HCT116 (cell line): ENCODE measurements around the gene ETNK2. TPM values are rescaled to one million over a fixed set of nuclear protein-coding genes. Genes with fewer than 3 reads are reported as not detected.

Experiments used
- ATAC-seq: fragments of 200-7000 bp; cut with Tn5 transposase; 2 replicates; pipeline ENCODE4 v1.9.1; 2020; ENCODE audit warnings: mild to moderate bottlenecking, moderate library complexity
- BruUV-seq: library from RNA; stranded (reverse); fragments of 400-500 nt; replicated peaks from 2 replicates; lab custom pipeline; 2021; lab: Mats Ljungman, UMichigan
- CTCF ChIA-PET: fragments of 300-600 bp; sonication (Branson Sonifier 250); formaldehyde crosslinking; loops from one replicate; lab custom pipeline; 2021; ENCODE audit warnings: antibody characterized with exemption; lab: Charles Lee
- POLR2A ChIA-PET: fragments of 300-600, 350-600 bp; sonication (Branson Sonifier 250); formaldehyde crosslinking; loops from one replicate; lab custom pipeline; 2021; ENCODE audit warnings: antibody characterized with exemption; lab: Charles Lee
- RAD21 ChIA-PET, 2 experiments: fragments of 300-600 bp; sonication (Branson Sonifier 250); formaldehyde crosslinking; loops; one replicate each; lab custom pipeline; 2023; ENCODE audit warnings: low total read pairs in 2 of 2; ENCODE audit not compliant: uncharacterized antibody in 2 of 2, unreplicated experiment in 2 of 2, low non-redundant PET in 1 of 2; lab: Charles Lee
- DNase-seq: peaks from one replicate; pipeline ENCODE4 v3.0.0-alpha.2; 2010; ENCODE audit warnings: low read depth, low spot score
- H2AFZ ChIP-seq: fragments of 200-600 bp; shearing (Covaris generic), sonication (generic); 2 replicates; pipeline ENCODE4 v1.6.1; 2017; ENCODE audit warnings: low read depth, mixed run types, mixed read lengths, antibody characterized with exemption, low read length; ENCODE audit not compliant: poor library complexity, severe bottlenecking
- H3K27ac ChIP-seq: 2 replicates; pipeline ENCODE4 v1.5.1; 2012; ENCODE audit warnings: low read depth, low read length
- H3K27me3 ChIP-seq: fragments of 200-600 bp; sonication (generic); 2 replicates; pipeline ENCODE4 v1.6.1; 2016; ENCODE audit warnings: mixed run types, low read length, mixed read lengths; ENCODE audit not compliant: insufficient read depth
- H3K36me3 ChIP-seq, 2 experiments: fragments of 200-500 bp in 1 of 2; fragments of 200-600 bp in 1 of 2; sonication (Bioruptor generic) in 1 of 2; sonication (generic) in 1 of 2; 2 replicates each; pipeline versions ENCODE4 v1.5.1 to v1.6.1; 2014 to 2016; ENCODE audit warnings: low read length in 2 of 2, inconsistent platforms in 1 of 2, mixed read lengths in 1 of 2, mixed run types in 1 of 2; ENCODE audit not compliant: insufficient read depth in 2 of 2, control insufficient read depth in 1 of 2
- H3K4me1 ChIP-seq, 2 experiments: fragments of 200-600 bp in 1 of 2; sonication (generic) in 1 of 2; 2 replicates each; pipeline versions ENCODE4 v1.5.1 to v1.6.1; 2012 to 2017; ENCODE audit warnings: low read length in 2 of 2, inconsistent platforms in 1 of 2, mild to moderate bottlenecking in 1 of 2, mixed read lengths in 1 of 2, mixed run types in 1 of 2, moderate library complexity in 1 of 2; ENCODE audit not compliant: insufficient read depth in 2 of 2, control insufficient read depth in 1 of 2
- H3K4me2 ChIP-seq: fragments of 200-600 bp; sonication (generic); 2 replicates; pipeline ENCODE4 v1.6.1; 2017; ENCODE audit warnings: mixed run types, low read length, mixed read lengths
- H3K4me3 ChIP-seq, 2 experiments: fragments of 200-600 bp in 1 of 2; sonication (generic) in 1 of 2; replicated peaks in 1 of 2; 2 replicates each; pipeline ENCODE4 v1.5.1; 2011 to 2016; ENCODE audit warnings: low read length in 2 of 2, control low read depth in 1 of 2, low read depth in 1 of 2, mild to moderate bottlenecking in 1 of 2, mixed read lengths in 1 of 2, mixed run types in 1 of 2
- H3K79me2 ChIP-seq: fragments of 200-600 bp; sonication (generic); 2 replicates; pipeline ENCODE4 v1.6.1; 2017; ENCODE audit warnings: mild to moderate bottlenecking, mixed run types, low read length, moderate library complexity, mixed read lengths; ENCODE audit not compliant: insufficient read depth
- H3K9ac ChIP-seq: fragments of 200-600 bp; sonication (generic); 2 replicates; pipeline ENCODE4 v1.6.1; 2016; ENCODE audit warnings: low read length, mixed read lengths
- H3K9me2 ChIP-seq: fragments of 200-600 bp; sonication (generic), shearing (Covaris generic); 2 replicates; pipeline ENCODE4 v1.6.1; 2017; ENCODE audit warnings: mixed run types, mild to moderate bottlenecking, moderate library complexity; ENCODE audit not compliant: insufficient read depth
- H3K9me3 ChIP-seq, 2 experiments: fragments of 200-500 bp in 1 of 2; fragments of 200-600 bp in 1 of 2; sonication (Bioruptor generic) in 1 of 2; sonication (generic) in 1 of 2; 2 replicates each; pipeline ENCODE4 v1.6.1; 2014 to 2017; ENCODE audit warnings: low read length in 2 of 2, mixed read lengths in 2 of 2, inconsistent platforms in 1 of 2, low read depth in 1 of 2, mild to moderate bottlenecking in 1 of 2, mixed run types in 1 of 2, moderate library complexity in 1 of 2; ENCODE audit not compliant: control insufficient read depth in 1 of 2, insufficient read depth in 1 of 2
- H4K20me1 ChIP-seq: fragments of 200-600 bp; sonication (generic), shearing (Covaris generic); 2 replicates; pipeline ENCODE4 v1.6.1; 2017; ENCODE audit warnings: mixed run types, mild to moderate bottlenecking, moderate library complexity; ENCODE audit not compliant: insufficient read depth
- ATF3 ChIP-seq: IDR thresholded peaks from 2 replicates; pipeline ENCODE4 v1.6.1; 2012
- CBX3 ChIP-seq: IDR thresholded peaks from 2 replicates; pipeline ENCODE4 v1.6.1; 2012; ENCODE audit warnings: low read depth
- CEBPB ChIP-seq: IDR thresholded peaks from 2 replicates; pipeline ENCODE4 v1.6.1; 2012; ENCODE audit warnings: low read depth
- EGR1 ChIP-seq: IDR thresholded peaks from 2 replicates; pipeline ENCODE4 v1.6.1; 2012; ENCODE audit warnings: low read depth
- ELF1 ChIP-seq: IDR thresholded peaks from 2 replicates; pipeline ENCODE4 v1.6.1; 2012; ENCODE audit warnings: low read depth, borderline replicate concordance
- EZH2 ChIP-seq: fragments of 200-600 bp; sonication (generic); IDR thresholded peaks from 2 replicates; pipeline ENCODE4 v1.6.1; 2017; ENCODE audit warnings: antibody characterized with exemption, mixed run types
- EZH2phosphoT487 ChIP-seq: fragments of 200-600 bp; IDR thresholded peaks from 2 replicates; pipeline ENCODE4 v1.6.1; 2018; ENCODE audit warnings: antibody characterized with exemption, borderline replicate concordance
- MAX ChIP-seq: IDR thresholded peaks from 2 replicates; pipeline ENCODE4 v1.6.1; 2012
- POLR2AphosphoS5 ChIP-seq: IDR thresholded peaks from 2 replicates; pipeline ENCODE4 v1.6.1; 2011; ENCODE audit warnings: mild to moderate bottlenecking, low read depth, low read length, moderate library complexity
- REST ChIP-seq: IDR thresholded peaks from 2 replicates; pipeline ENCODE4 v1.6.1; 2012; ENCODE audit warnings: low read depth
- SIN3A ChIP-seq: IDR thresholded peaks from 2 replicates; pipeline ENCODE4 v1.6.1; 2012; ENCODE audit warnings: low read depth
- SP1 ChIP-seq: IDR thresholded peaks from 2 replicates; pipeline ENCODE4 v1.6.1; 2012; ENCODE audit warnings: low read depth
- SRF ChIP-seq: IDR thresholded peaks from 2 replicates; pipeline ENCODE4 v1.6.1; 2012; ENCODE audit warnings: low read depth
- TCF7L2 ChIP-seq: IDR thresholded peaks from 2 replicates; pipeline ENCODE4 v1.7.0; 2011; ENCODE audit warnings: borderline replicate concordance, inconsistent platforms; ENCODE audit not compliant: insufficient read depth, insufficient read length; ENCODE audit errors: extremely low read depth
- YY1 ChIP-seq: IDR thresholded peaks from 2 replicates; pipeline ENCODE4 v1.6.1; 2011; ENCODE audit warnings: low read length, low read depth, moderate library complexity, mild to moderate bottlenecking; ENCODE audit not compliant: insufficient replicate concordance; ENCODE audit errors: extremely low read depth
- ZBTB33 ChIP-seq: IDR thresholded peaks from 2 replicates; pipeline ENCODE4 v1.6.1; 2011; ENCODE audit warnings: mild to moderate bottlenecking, low read length, moderate library complexity; ENCODE audit not compliant: insufficient replicate concordance; ENCODE audit errors: extremely low read depth
- ZFX ChIP-seq: fragments of 450-650 bp; IDR thresholded peaks from 2 replicates; pipeline ENCODE4 v1.6.1; 2017
- intact Hi-C: fragments of 100-400 bp; cut with micrococcal nuclease; formaldehyde crosslinking; loops from 2 replicates; pipeline ENCODE4 v1.10.0; 2022
- total RNA-seq: library from RNA; stranded (reverse); gene quantifications from one replicate; pipeline ENCODE4 v1.2.1, GENCODE V29; 2021; ENCODE audit not compliant: unreplicated experiment

ETNK2 gene
- total RNA-seq, 1 experiment from 2014 or later = 16.1 TPM

GRCh38 chr1:204139952-204140351 is 11.9 kb downstream of the ETNK2 start:
- no peak overlapping the region for H3K27ac ChIP-seq
- no peaks in the 10 kb centered on the region for H3K9me3 ChIP-seq
- no peaks in the 10 kb centered on the region for H3K4me1 ChIP-seq
- no peaks in the 10 kb centered on the region for H3K9me2 ChIP-seq
- H2AFZ ChIP-seq = no peak overlapping the region
- no peak overlapping the region for H3K9ac ChIP-seq
- intact Hi-C loops = no loop called here
- H3K27me3 ChIP-seq = no peaks in the 10 kb centered on the region
- POLR2A ChIA-PET = no interaction called here
- H4K20me1 ChIP-seq = no peaks in the 10 kb centered on the region
- TF ChIP-seq YY1 (no peak), ELF1 (no peak), ZBTB33 (no peak), EZH2phosphoT487 (no peak), CEBPB (no peak), CBX3 (no peak), SP1 (no peak), EGR1 (no peak), SIN3A (no peak), EZH2 (no peak), SRF (no peak), REST (no peak), POLR2AphosphoS5 (no peak), ATF3 (no peak), ZFX (no peak), TCF7L2 (no peak), MAX (no peak)
- TF ChIP-seq, all 23 proteins: peak for 0
- Histone ChIP-seq H3K36me3 (peaks cover 0 to 7% of the 10 kb centered on the region in 2 experiments; a peak in 1 of 4 replicates), H3K4me2 (no peak overlapping the region), H3K4me3 (no peak overlapping the region), H3K79me2 (no peaks in the 10 kb centered on the region)
- BruUV-seq = no TSS peak
- no peak for DNase-seq
- ATAC-seq = no peak
- ChIA-PET CTCF (interaction anchor here (2.1 kb wide), 1 partner anchor 22 kb away, joined by 4 read pairs; no protein-coding TSS in a partner anchor), RAD21 (no interaction called here)
